AG09309 (cell line): ENCODE data around the gene RAP1GAP.

Experiments used
- DNase-seq: peaks from one replicate; pipeline ENCODE4 v3.0.0-alpha.2; 2010; ENCODE audit warnings: low read depth
- H3K4me3 ChIP-seq: 2 replicates; pipeline ENCODE4 v1.5.1; 2011; ENCODE audit warnings: mild to moderate bottlenecking, low read depth, low read length, moderate library complexity; ENCODE audit not compliant: control insufficient read depth
- TF ChIP-seq, protein P1 (sequence below): IDR thresholded peaks from 2 replicates; pipeline ENCODE4 v1.5.1; 2011; ENCODE audit warnings: mild to moderate bottlenecking, low read depth, low read length, inconsistent platforms; ENCODE audit not compliant: insufficient read depth, control insufficient read depth; ENCODE audit errors: missing control alignments

Gene RAP1GAP

DNA sequence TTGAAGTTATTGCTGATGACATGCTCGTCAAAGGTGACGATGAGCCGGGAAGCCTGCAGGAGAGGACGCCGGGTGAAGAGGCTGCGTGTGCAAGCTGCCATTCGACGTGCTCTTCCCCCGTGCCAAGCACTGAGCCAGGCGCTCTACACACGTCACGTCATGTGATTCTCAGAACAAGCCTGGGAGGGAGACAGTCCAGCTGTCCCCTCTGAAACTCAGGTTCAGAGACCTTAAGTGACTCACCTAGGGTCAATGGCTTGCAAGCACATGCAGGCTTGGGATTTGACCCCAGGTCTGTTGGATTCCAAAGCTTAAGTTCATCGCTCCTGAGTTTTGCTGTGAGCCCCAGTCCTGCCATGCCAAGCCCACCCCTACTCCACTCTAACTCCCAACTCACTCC lies 57.1 kb downstream of the RAP1GAP start:
- DNase-seq, result no peak
- H3K4me3 ChIP-seq, result no peak overlapping the region
- TF ChIP-seq, protein P1, sequence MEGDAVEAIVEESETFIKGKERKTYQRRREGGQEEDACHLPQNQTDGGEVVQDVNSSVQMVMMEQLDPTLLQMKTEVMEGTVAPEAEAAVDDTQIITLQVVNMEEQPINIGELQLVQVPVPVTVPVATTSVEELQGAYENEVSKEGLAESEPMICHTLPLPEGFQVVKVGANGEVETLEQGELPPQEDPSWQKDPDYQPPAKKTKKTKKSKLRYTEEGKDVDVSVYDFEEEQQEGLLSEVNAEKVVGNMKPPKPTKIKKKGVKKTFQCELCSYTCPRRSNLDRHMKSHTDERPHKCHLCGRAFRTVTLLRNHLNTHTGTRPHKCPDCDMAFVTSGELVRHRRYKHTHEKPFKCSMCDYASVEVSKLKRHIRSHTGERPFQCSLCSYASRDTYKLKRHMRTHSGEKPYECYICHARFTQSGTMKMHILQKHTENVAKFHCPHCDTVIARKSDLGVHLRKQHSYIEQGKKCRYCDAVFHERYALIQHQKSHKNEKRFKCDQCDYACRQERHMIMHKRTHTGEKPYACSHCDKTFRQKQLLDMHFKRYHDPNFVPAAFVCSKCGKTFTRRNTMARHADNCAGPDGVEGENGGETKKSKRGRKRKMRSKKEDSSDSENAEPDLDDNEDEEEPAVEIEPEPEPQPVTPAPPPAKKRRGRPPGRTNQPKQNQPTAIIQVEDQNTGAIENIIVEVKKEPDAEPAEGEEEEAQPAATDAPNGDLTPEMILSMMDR, result no peak

DNA sequence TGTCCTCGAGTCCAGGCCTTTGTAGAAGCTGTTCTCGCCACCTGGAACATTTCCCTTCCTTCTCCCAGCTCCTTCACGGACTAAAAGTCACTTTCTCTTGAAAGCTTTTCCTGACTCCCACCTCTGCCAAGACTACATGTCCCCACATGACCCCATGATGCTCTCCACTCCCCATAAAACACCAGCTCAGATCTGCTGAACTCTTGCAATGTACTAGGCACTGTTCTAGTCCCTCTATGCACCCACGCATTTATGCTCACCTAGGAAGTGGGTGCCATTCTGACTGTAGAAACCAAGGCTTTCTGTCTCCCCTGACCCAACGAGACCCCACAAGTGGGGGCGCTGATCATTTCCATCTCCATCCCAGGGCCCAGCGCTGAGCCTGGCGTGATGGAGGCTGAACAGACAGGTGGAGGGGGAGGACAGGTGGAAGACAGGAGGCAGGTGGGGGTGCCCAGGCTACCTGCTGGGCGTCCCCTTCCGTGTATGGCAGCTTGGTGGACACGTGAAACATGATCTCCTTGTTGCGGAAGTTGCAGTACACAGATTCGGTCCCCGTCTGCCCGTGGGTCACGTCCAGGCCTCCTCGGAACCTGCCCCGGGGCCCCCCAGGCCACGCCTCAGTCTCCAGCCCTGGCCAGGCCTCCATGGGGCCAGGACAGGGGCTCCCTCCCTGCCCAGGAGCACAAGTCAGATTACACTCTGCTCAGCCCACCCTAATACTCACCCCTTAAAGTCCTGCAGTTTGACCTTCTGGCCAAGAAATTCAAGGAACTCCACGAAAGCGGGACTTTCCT lies 58.0 kb downstream of the RAP1GAP start:
- H3K4me3 ChIP-seq, result no peak overlapping the region
- TF ChIP-seq, protein P1, result no peak
- no peak for DNase-seq

DNA sequence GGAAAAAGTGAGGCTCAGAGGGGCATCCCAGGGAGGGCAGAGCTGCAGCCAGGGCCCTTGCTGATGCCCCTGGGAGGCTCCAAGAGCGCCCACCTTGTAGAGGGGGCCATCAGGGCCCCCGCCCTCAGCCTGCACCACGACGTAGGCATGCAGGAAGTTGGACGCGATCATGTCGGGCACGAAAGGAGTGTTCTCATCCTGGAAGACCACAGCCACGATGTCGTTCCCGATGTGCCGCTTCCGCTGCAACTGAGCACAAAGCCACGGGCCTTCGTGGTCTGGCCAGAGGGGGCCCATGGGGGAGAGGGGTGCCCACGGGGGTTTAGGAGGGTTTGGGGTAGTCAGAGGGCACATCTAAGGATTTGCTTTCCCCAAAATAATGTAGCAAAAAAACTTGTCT lies 59.1 kb downstream of the RAP1GAP start:
- H3K4me3 ChIP-seq, result no peak overlapping the region

GRCh38 chr1:21608798-21609197 lies 60.4 kb downstream of the RAP1GAP start:
- TF ChIP-seq, protein P1, result no peak
- no peak for DNase-seq
- H3K4me3 ChIP-seq, result no peak overlapping the region

More for the DNA sequence above, 59.1 kb downstream of the RAP1GAP start:
- no peak for DNase-seq
- TF ChIP-seq, protein P1, result no peak

DNA sequence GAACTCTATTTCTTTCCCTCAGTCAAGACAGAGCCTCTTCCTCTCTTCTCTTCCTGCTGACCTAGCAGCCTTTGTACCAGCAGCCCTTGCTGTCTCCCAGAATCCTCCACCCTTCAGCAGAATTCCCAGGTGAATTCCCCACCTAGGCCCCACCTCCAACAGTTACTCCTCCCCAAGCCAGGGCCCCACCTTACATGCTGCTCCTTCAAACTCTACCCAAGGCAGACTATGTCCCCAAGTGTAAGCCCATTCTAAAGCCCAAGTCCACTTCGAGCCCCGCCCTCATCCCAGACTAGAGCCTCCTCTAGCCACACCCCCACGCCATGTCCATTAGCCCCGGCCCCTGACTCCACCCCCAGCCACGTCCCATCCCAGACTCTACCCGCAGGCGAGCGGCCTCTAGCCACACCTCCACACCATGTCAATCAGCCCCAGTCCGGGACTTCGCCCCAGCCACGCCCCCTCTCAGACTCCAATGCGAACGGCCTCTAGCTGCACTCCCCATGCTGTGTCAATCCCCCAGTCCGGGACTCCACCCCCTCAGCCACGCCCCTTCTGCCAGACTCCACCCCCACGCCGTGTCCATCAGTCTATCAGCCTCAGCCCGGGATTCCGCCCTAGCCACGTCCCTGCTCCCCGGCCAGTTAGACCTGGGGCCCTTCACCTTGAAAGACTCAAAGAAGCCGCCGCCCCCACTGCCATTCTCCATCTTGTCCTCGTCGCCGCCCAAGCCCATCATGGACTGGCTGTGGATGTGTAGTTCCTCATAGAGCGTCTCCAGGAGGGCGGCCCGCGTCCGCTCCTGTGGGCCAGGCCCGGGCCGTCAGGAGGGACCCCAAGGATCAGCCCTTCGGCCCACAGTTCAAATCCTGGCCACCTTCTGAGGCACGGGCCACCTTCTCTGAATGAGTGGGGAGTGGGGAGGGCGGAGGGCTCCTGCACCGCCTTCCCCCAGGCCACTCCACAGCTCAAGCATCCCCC lies 61.3 kb downstream of the RAP1GAP start:
- TF ChIP-seq, protein P1, result no peak
- no peak for DNase-seq
- H3K4me3 ChIP-seq, result no peak overlapping the region

GRCh38 chr1:21605964-21606705 lies 63.0 kb downstream of the RAP1GAP start:
- no peak overlapping the region for H3K4me3 ChIP-seq
- no peak for DNase-seq
- TF ChIP-seq, protein P1, result no peak
